Endothelial cell of umbilical vein (primary cell): ENCODE results near the gene AACS. TPM values are rescaled to one million over a fixed set of nuclear protein-coding genes. Genes with fewer than 3 reads are reported as not detected.

Experiments used
- BruUV-seq: library from RNA; stranded (reverse); fragments of 400-500 nt; replicated peaks from 2 replicates; lab custom pipeline; 2021; lab: Mats Ljungman, UMichigan
- CTCF ChIA-PET: fragments of 300-600, 350-600 bp; sonication (Branson Sonifier 250); formaldehyde crosslinking; loops from one replicate; lab custom pipeline; 2021; ENCODE audit warnings: antibody characterized with exemption, inconsistent platforms; lab: Charles Lee
- POLR2A ChIA-PET: fragments of 300-600, 350-600 bp; sonication (Branson Sonifier 250); formaldehyde crosslinking; loops from one replicate; lab custom pipeline; 2021; ENCODE audit warnings: antibody characterized with exemption, inconsistent platforms; lab: Charles Lee
- DNase-seq: peaks from one replicate; pipeline ENCODE4 v3.0.0-alpha.2; 2011; ENCODE audit warnings: low read depth, low spot score
- FAIRE-seq: peaks from 2 replicates; lab custom pipeline; 2011; peaks lifted over from hg19 to GRCh38; lab: Jason Lieb, UNC
- H2AFZ ChIP-seq: 2 replicates; pipeline ENCODE4 v1.6.0; 2012; ENCODE audit warnings: low read depth, low read length, control low read depth, inconsistent platforms
- H3K27ac ChIP-seq: 2 replicates; pipeline ENCODE4 v1.5.1; 2011; ENCODE audit warnings: low read depth, mild to moderate bottlenecking, control low read depth, low read length, moderate library complexity; ENCODE audit not compliant: insufficient read depth
- H3K27me3 ChIP-seq, 2 experiments: 2 replicates each; pipeline versions ENCODE4 v1.6.0 to v1.6.1; 2011; ENCODE audit warnings: low read length in 2 of 2, mixed read lengths in 1 of 2; ENCODE audit not compliant: control insufficient read depth in 2 of 2, insufficient read depth in 2 of 2
- H3K36me3 ChIP-seq, 2 experiments: 2 replicates in 1 of 2; 3 replicates in 1 of 2; pipeline ENCODE4 v1.5.1; 2011; ENCODE audit warnings: low read length in 2 of 2, mild to moderate bottlenecking in 1 of 2, moderate library complexity in 1 of 2; ENCODE audit not compliant: control insufficient read depth in 2 of 2, insufficient read depth in 2 of 2; ENCODE audit errors: extremely low read depth in 1 of 2
- H3K4me1 ChIP-seq: 3 replicates; pipeline ENCODE4 v1.5.1; 2011; ENCODE audit warnings: mild to moderate bottlenecking, low read length; ENCODE audit not compliant: control insufficient read depth, insufficient read depth; ENCODE audit errors: extremely low read depth
- H3K4me2 ChIP-seq: 2 replicates; pipeline ENCODE4 v1.6.1; 2011; ENCODE audit warnings: low read length, control low read depth, mixed read lengths; ENCODE audit not compliant: insufficient read depth
- H3K4me3 ChIP-seq, 3 experiments: fragments of 200-600 bp in 1 of 3; sonication (generic), shearing (Covaris generic) in 1 of 3; replicated peaks in 1 of 3; 2 replicates each; pipeline ENCODE4 v1.5.1; 2011 to 2016; ENCODE audit warnings: control low read depth in 3 of 3, low read length in 3 of 3, mild to moderate bottlenecking in 2 of 3, inconsistent platforms in 1 of 3, low read depth in 1 of 3, moderate library complexity in 1 of 3; ENCODE audit not compliant: insufficient read depth in 1 of 3
- H3K79me2 ChIP-seq: 2 replicates; pipeline ENCODE4 v1.6.0; 2012; ENCODE audit warnings: low read length, inconsistent platforms; ENCODE audit not compliant: control insufficient read depth, insufficient read depth
- H3K9ac ChIP-seq: replicated peaks from 2 replicates; pipeline ENCODE3; 2011; ENCODE audit warnings: low read length, control low read depth; ENCODE audit not compliant: insufficient read depth; ENCODE audit errors: extremely low read depth
- H3K9me1 ChIP-seq: replicated peaks from 3 replicates; pipeline ENCODE4 v1.6.0; 2011; ENCODE audit warnings: mild to moderate bottlenecking, low read length; ENCODE audit not compliant: control insufficient read depth, insufficient read depth; ENCODE audit errors: extremely low read depth
- H3K9me3 ChIP-seq: replicated peaks from 2 replicates; pipeline ENCODE4 v1.5.1; 2012; ENCODE audit warnings: low read length, inconsistent platforms; ENCODE audit not compliant: control insufficient read depth, insufficient read depth
- H4K20me1 ChIP-seq: replicated peaks from 2 replicates; pipeline ENCODE3; 2011; ENCODE audit warnings: mild to moderate bottlenecking, low read length; ENCODE audit not compliant: control insufficient read depth, insufficient read depth; ENCODE audit errors: extremely low read depth
- EZH2 ChIP-seq: IDR thresholded peaks from 2 replicates; pipeline ENCODE4 v1.6.1; 2012; ENCODE audit warnings: borderline replicate concordance, low read depth, mild to moderate bottlenecking, moderate library complexity, low read length, inconsistent platforms; ENCODE audit not compliant: severe bottlenecking
- GATA2 ChIP-seq: IDR thresholded peaks from 2 replicates; pipeline ENCODE4 v1.7.0; 2011; ENCODE audit warnings: low read depth, mild to moderate bottlenecking, moderate library complexity, mixed read lengths, low read length; ENCODE audit not compliant: insufficient read length, insufficient read depth
- MYC ChIP-seq: IDR thresholded peaks from one replicate; pipeline ENCODE4 v1.6.1; 2011; ENCODE audit warnings: mild to moderate bottlenecking, low read depth, low read length
- POLR2A ChIP-seq: IDR thresholded peaks from 2 replicates; pipeline ENCODE4 v1.6.1; 2012; ENCODE audit warnings: low read depth, mild to moderate bottlenecking, control low read depth, low read length
- POLR2AphosphoS5 ChIP-seq: IDR thresholded peaks from 2 replicates; pipeline ENCODE4 v1.6.1; 2012; ENCODE audit warnings: low read depth, mild to moderate bottlenecking, control low read depth, low read length, moderate library complexity; ENCODE audit not compliant: insufficient read depth
- dilution Hi-C: fragments of 300-500 bp; cut with MboI; formaldehyde crosslinking; loops from one replicate; pipeline ENCODE4 v1.15.0; 2019; ENCODE audit warnings: low sequenced_read_pairs; ENCODE audit not compliant: extremely low pct_ligation_motif_present
- intact Hi-C: fragments of 100-400 bp; cut with micrococcal nuclease; formaldehyde crosslinking; loops from one replicate; pipeline ENCODE4 v1.10.0; 2022
- polyA plus RNA-seq, 4 experiments: library from polyadenylated mRNA; depleted of rRNA in 3 of 4; stranded (reverse) in 3 of 4; unstranded in 1 of 4; fragments of >200 nt; gene quantifications; 2 replicates each; pipeline versions ENCODE4 v1.2.1 to v1.2.3, GENCODE V29; 2011 to 2012; ENCODE audit warnings: missing spikeins in 1 of 4
- total RNA-seq: library from RNA; stranded (reverse); gene quantifications from 2 replicates; pipeline ENCODE4 v1.2.3, GENCODE V29; 2021

The AACS gene
- total and polyA plus RNA-seq, 2 donors (not counting 3 experiments of a cell fraction or from before 2014, with no cell fraction given), result 34.7 to 40.3 TPM

DNA sequence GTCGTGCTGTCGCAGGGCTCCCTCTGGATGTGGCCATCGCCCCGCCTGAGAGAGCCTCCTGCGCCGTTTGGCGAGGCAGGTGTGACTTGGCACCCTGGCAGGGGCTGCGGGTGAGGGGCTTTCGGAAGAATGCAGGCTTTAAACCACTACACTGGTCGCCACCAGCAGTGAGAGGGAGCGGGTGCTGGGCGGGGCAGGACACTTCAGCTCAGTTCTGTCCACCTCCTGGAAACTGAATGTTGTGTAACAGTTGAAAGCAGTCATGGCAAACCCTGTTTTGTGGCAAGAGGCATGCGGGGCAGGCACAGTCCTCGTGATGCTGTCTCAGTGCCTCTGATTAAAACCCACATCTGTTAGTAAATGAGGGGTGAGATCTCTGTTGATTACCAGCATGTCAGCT, 55.9 kb downstream of the AACS start:
- BruUV-seq, result no TSS peak
- intact Hi-C loops (no loop called here), dilution Hi-C loops (no loop called here)
- H3K4me1 ChIP-seq, result no peaks in the 10 kb centered on the region
- H3K9me3 ChIP-seq, result no peaks in the 10 kb centered on the region
- H3K9me1 ChIP-seq, result no peaks in the 10 kb centered on the region
- H3K27ac ChIP-seq, result no peak overlapping the region
- ChIA-PET CTCF (no interaction called here), POLR2A (no interaction called here)
- peaks cover 0 to 7% of the 10 kb centered on the region in 2 experiments for H3K36me3 ChIP-seq
- H3K79me2 ChIP-seq, result no peaks in the 10 kb centered on the region
- no peak for DNase-seq
- no peak for FAIRE-seq
- H3K4me3 ChIP-seq, result no peak overlapping the region
- H4K20me1 ChIP-seq, result no peaks in the 10 kb centered on the region
- H2AFZ ChIP-seq, result no peak overlapping the region
- no peak overlapping the region for H3K4me2 ChIP-seq
- no peak overlapping the region for H3K9ac ChIP-seq
- TF ChIP-seq POLR2A, result no peak
- no peak for TF ChIP-seq GATA2
- TF ChIP-seq POLR2AphosphoS5, result no peak
- no peaks in the 10 kb centered on the region for H3K27me3 ChIP-seq

DNA sequence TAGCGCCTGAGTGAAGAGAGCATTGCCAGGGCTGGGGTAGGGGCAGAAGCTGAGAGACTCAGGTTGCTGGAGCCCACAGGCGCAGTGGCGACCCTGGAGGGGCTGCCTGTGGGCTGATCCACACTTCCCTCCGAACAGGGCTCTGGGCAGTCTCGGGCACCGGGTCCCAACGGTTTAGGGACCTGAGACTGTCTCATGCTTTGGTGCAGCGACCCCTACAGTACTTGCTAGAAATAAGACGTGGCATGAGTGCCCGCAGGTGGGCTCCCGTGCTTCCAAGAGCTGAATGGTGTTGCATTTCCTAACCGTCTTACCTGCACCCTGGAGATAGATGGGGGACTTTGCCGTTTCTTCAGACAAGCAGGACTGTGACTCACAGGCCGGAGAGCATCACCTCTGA, 57.4 kb downstream of the AACS start:
- H3K27ac ChIP-seq, result no peak overlapping the region
- no peaks in the 10 kb centered on the region for H3K27me3 ChIP-seq
- H3K4me3 ChIP-seq, result no peak overlapping the region
- CTCF ChIA-PET, result no interaction called here
- no peaks in the 10 kb centered on the region for H3K4me1 ChIP-seq
- no peak for TF ChIP-seq POLR2A
- TF ChIP-seq EZH2, result no peak
- no peak for TF ChIP-seq MYC
- TF ChIP-seq POLR2AphosphoS5, result no peak
- no TSS peak for BruUV-seq
- H2AFZ ChIP-seq, result no peak overlapping the region
- H3K36me3 ChIP-seq, result peaks cover 0 to 7% of the 10 kb centered on the region in 2 experiments
- no peak for DNase-seq
- no peak overlapping the region for H3K4me2 ChIP-seq
- POLR2A ChIA-PET, result no interaction called here
- dilution Hi-C loops, result no loop called here
- no peaks in the 10 kb centered on the region for H3K9me1 ChIP-seq
- no peaks in the 10 kb centered on the region for H3K79me2 ChIP-seq
- intact Hi-C loops, result no loop called here
- H4K20me1 ChIP-seq, result no peaks in the 10 kb centered on the region
- FAIRE-seq, result no peak
- no peaks in the 10 kb centered on the region for H3K9me3 ChIP-seq
- no peak overlapping the region for H3K9ac ChIP-seq
